GM21529 (cell line): ENCODE data around the gene POP4.
"Not testable (repeated sequence)": the region's sequence is repeated elsewhere in the genome, so short reads cannot be mapped to it uniquely, and the experiment has no call there.

Source experiments
- ATAC-seq: cut with Tn5 transposase; IDR thresholded peaks from one replicate; pipeline ENCODE4 v1.9.1; 2021; ENCODE audit not compliant: unreplicated experiment

Gene POP4, protein sequence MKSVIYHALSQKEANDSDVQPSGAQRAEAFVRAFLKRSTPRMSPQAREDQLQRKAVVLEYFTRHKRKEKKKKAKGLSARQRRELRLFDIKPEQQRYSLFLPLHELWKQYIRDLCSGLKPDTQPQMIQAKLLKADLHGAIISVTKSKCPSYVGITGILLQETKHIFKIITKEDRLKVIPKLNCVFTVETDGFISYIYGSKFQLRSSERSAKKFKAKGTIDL

DNA sequence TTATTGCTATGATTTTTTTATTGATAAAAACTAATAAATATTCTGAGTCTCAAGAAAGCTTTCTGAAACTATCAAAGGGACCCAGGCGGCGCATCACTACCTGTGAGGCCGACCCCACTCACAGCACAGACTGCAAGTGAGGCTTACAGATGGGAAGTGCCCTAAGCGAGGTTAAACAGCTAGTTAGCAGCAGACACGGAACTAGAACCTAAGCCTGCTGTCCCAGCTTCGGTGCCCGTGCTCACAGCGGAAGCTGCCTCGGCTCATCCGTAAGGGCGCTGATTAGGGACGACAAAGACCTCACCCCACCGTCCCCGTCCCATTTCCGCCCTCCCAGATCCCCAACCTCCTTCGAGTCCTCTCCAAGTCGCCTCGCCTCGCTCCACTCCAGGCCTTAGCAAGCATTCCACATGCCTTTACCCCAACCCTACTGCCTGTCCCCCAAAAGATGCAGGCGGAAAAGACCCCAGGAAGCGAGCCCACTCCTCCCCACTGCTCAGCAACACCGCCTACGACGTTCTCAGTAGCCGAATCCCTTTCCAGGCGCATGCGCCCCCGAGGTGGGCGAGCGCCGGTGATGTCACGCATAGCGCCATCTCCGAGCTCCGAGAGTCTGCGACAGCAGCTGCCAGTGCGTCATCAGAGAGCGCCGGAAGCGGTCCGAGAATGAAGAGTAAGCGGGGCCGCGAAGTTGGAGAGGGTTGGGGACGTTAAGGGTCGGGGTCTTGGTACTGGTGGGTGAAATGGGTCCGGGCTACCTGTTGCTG is at the start of gene POP4:
Gene POP4, plus strand, starts transcription at position 631 of the 767 bp plus-strand sequence. Its CDS starts 36 bp downstream, at position 667.
- ATAC-seq, result peak; percentile 71

- not testable (repeated sequence) for ATAC-seq
These were observed 47.0 kb upstream of the POP4 start for GRCh38 chr19:29559110-29559509.

DNA sequence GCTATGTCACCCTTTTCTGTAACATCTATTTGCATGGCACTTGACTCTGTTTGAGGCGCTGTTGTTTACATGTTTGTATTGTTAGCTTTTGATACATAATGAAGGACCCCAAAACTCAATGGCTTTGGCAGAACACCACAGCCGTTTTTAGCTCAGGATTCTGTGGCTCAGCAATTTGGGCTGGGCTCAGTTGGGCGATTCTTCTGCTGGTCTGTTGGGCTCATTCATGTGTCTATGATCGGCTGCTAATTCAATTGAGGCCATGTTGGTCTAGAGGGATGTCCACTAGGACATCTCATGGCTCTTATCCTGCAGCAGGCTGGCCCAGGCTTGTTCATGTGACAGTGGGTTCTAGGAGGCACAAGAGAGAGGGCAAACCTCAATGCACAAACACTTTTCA is 46.3 kb upstream of the POP4 start:
- ATAC-seq, result no peak

GRCh38 chr19:29560313-29561075 is 45.6 kb upstream of the POP4 start:
- ATAC-seq, result no peak

GRCh38 chr19:29561601-29562000 is 44.5 kb upstream of the POP4 start:
- ATAC-seq, result no peak

GRCh38 chr19:29562299-29563297 is 43.5 kb upstream of the POP4 start:
- no peak for ATAC-seq

GRCh38 chr19:29563486-29564101 is 42.5 kb upstream of the POP4 start:
- no peak for ATAC-seq

DNA sequence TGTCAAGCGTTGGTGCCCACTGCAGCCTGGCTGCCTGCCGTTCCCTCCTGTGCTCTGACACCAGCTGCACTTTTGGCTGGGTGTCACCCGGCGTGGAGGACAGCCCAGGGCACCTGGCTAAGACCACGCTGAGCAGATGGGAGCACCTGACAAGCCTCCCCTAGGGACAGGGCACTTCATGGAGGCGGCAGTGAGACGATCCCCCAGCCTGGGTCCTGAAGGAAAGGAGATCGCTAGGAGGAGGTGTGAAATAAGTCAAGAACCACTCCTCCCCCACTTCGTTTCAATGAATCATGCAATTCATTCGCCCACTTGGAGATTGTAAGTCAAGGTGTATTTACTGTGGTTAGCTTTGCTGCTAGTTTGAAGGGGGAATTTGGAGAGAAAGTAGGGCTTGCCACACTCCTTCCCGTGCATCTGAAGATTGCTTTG is 41.5 kb upstream of the POP4 start:
- ATAC-seq, result no peak

DNA sequence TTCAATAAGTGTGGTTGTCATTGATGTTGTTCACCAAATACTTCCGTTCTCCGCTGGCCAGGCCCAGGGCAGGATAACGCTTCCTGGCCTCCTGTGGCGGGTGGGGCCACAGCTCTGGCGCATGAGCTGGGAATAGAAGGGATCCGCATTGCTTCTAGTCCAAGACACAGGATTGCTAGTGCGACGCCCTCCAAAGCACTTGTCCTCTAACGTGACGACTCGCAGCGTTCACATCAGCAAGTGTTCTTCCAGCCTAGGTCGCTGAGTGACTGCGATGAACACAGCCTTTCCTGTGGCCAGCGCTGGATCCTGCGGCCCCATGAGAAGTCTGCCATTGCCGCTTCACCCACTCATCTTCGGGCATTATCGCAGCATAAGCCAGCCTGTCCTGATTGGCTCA is 40.9 kb upstream of the POP4 start:
- ATAC-seq, result no peak

DNA sequence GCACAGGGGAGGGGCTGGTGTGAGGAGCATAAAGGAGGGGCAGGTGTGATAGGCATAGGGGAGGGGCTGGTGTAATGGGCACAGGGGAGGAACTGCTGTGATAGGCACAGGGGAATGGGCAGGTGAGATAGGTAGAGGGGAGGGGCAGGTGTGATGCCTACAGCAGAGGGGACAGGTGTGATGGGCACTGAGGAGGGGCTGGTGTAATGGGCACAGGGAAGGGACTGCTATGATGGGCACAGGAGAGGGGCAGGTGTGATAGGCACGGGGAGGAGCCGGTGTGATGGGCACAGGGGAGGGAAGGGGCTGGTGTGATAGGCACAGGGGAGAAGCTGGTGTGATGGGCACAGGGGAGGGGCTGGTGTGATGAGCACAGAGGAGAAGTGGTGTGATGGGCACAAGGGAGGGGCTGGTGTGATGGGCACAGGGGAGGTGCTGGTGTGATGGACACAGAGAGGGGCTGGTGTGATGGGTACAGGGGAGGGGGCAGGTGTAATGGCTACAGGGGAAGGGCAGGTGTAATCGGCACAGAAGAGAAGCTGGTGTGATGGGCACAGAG is 39.5 kb upstream of the POP4 start:
- no peak for ATAC-seq

DNA sequence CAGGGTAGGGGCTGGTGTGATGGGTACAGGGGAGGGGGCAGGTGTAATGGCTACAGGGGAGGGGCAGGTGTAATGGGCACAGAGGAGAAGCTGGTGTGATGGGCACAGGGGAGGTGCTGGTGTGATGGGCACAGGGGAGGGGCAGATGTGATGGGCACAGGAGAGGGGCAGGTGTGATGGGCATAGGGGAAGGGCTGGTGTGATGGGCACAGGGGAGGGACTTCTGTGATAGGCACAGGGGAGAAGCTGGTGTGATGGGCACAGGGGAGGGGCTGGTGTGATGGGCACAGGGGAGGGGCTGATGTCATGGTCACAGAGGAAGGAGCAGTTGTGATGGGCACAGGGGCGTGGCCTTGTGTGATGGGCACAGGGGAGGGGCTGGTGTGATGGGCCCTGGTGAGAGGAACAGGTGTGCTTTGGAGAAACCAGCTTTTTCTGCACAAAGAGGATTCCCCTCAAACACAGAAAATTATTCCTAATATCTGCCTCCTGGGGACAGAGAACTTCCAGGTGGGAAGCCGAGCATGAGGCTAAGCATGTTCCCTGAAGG is 38.6 kb upstream of the POP4 start:
- ATAC-seq, result no peak

DNA sequence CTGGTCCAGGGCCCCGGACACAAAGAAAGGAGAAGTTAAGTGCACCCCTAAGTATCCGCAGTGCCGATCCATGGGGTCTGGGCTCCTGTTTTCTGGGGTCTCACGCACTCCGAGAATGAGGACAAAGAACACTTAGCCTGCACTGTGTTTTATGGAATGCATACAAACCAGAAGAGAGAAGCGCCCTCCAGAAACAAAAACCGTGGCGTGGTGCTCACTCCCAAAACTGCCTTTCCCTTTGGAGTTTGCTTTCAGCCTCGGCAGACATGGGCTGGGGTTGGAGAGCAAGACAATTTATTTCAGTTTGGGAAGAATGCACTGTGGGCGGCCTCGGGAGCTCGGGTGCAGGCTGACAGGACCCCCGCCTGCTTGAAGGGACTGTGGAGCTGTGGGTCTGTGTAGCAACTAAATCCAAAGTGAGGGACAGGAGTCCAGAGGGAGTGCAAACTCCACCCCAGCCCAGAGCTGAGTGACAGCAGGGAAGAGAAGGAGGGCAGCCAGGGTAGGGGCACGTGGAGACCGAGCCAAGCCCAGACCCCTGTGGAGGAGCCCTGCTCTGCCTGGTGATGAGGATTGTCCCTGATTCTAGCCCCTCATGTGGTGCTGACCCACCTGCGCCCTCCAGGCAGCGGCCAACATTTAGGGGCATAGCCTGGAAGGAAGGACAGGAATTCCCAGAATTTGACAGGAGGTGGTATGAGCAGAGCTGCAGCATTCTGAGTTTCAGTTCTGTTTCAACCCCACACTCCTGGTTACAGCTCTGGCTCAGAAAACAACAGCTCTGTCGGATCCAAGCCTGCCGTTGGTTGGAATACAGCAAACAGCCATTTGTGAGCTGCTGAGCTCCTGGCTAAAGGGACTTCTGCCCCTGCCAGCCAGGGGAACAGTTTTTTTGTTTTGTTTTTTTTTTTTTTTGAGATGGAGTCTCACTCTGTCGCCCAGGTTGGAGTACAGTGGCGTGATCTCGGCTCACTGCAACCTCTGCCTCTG is 37.8 kb upstream of the POP4 start:
- no peak for ATAC-seq

GRCh38 chr19:29569038-29569911 is 36.8 kb upstream of the POP4 start:
- ATAC-seq, result no peak

DNA sequence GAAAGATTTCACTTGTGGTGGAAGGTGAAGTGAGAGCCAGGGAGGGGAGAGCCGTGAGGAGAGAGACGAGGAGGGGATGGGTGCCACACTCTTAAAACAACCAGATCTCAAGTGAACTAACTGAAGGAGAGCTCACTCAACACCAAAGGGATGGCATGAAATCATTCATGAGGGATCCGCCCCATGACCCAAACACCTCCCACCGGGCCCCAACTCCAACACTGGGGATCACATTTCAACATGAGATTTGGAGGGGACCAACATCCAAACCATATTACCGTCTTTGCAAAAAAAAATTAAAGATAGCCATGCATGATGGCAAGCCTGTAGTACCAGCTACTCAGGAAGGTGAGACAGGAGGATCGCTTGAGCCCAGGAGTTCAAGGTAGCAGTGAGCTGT is 34.9 kb upstream of the POP4 start:
- no peak for ATAC-seq

DNA sequence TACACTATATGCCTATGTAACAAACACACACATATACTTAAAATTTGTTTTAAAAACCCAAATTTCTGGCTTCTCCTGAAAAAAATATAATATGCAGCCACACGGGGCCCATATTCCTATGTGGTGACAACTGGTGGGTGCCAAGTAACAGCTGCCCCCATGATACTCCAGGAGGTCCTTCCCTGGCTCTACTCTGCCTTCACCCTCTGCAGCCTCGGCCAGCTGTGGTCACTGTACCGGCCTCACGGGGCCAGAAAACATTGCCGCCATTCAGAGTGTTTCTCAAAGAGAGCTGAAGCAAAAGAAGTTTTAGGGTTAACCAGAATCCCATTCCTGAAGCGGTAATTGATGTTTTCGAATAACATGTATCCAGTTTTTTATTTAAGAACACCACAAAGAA is 32.6 kb upstream of the POP4 start:
- ATAC-seq, result no peak

GRCh38 chr19:29574510-29574909 is 31.6 kb upstream of the POP4 start:
- ATAC-seq, result no peak

DNA sequence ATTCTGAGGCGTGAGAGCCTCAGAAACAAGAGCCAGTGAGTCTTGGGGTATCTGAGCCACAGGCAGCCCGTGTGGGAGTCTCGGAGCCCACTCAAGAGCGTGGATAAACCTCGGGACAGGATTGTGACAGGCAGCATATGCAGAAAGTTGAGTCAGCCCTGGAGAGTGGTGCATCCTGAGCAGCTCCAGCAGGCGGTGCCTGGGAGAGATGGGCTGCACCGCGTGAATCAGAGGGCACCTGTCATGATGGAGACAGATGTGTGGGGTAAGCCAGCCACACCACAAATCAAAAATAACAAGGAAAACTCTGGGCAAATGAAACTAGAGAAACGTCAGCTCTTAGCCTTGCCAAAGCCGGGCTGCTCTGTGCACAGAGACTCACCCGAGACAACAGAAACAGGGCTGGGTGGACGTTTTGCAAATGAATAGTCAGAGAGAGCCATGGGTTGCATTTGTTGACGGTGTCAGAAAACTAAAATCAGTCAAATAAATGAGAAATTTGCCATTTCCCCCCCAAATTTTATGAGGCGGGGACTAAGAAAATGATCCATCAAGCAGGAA is 30.0 kb upstream of the POP4 start:
- no peak for ATAC-seq
